Activated CD4-positive, alpha-beta T cell treated with anti-CD3 and anti-CD28 coated beads for 24 hours (primary cell): ENCODE results near the gene LLCFC1.

Experiments used
- DNase-seq, 2 donors: peaks; one replicate each; pipeline ENCODE4 v3.0.0-alpha.2; 2020; ENCODE audit warnings: low read depth in 2 of 2

LLCFC1 gene

DNA sequence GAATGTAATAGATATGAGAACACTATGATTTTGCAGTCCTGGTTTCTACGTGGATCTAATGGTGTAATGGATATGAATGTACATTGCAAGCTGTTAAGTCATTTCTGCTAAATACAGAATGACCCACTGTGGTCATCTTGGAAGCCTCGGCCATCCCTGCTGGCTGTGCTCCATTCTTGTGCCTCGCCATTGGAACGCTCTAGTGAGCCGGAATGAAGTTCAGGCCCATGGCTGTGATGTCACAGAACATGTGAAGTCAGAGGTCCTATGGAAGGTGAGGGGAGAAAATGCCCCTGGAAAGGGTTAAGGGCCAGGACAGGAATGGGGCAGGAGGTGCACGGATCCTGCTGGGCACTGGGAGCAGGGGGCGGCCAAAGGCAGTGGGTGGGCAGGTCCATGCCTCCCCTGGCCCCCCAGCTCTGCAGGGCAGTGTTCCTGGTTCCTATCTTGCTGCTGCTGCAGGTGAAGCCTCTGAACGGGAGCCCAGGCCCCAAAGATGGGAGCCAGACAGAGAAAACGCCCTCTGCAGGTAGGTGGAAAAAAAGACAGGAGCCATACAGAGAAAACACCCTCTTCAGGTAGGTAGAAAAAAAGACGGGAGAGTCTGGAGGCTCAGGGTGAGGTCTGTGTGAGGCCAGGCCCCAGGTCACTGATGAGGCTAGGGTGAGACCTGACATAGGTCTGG, at the start of gene LLCFC1:
LLCFC1 (plus strand) TSS at position 259 of the 685 bp plus-strand sequence; CDS start at position 397, 138 bp downstream.
- DNase-seq: no peak

GRCh38 chr7:142889816-142890215, 49.5 kb upstream of the LLCFC1 start:
- no peak for DNase-seq

GRCh38 chr7:142890874-142891485, 48.3 kb upstream of the LLCFC1 start:
- no peak for DNase-seq

DNA sequence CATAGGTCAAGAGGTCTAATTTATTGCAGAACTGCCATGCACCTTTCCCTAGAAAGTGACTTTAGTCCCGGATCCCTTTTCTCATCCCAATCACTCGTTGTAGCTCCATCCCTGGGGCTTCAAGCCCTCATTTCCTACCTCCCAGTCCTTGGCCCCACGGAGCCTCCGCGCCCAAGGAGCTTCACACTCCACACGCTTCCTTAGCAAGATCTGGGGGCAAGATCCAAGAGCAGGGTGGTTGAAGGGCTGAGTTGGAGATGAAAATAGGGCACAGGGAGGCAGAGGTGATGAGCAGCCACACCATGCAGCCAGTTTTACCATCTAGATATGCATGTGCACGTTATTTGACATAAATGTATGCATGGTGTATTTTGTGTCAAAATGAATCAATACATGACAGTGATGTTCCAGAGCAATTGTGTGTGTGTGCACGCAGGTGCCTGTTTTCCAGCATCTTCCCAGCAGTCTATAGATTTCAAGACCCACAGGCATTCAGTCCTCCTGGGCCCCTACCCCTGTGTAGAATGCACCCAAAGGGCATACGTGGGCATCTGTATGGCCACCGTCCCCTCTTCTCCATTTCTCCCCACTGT, 47.7 kb upstream of the LLCFC1 start:
- DNase-seq: no peak

DNA sequence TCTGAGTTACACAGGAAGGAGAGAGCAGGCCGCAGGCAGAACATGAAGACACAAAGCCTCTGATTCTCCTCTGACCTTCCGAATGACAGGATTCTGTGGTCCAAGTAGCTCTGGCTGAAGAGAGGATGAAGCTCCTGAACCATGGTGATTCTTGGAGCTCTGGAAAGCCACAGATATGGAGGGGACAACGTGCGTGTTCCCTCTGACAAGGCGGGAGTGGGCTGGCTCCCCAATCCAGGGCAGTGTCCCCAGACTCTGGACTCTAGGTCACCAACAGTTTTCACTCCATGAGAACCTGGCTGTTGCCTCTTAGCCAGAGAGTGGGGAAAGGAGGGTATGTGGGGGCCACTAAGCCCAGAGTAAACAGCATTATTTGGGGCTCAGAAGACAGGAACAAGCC, 46.3 kb upstream of the LLCFC1 start:
- DNase-seq: no peak

- no peak for DNase-seq
Measured at GRCh38 chr7:142894112-142894984, 44.9 kb upstream of the LLCFC1 start.

DNA sequence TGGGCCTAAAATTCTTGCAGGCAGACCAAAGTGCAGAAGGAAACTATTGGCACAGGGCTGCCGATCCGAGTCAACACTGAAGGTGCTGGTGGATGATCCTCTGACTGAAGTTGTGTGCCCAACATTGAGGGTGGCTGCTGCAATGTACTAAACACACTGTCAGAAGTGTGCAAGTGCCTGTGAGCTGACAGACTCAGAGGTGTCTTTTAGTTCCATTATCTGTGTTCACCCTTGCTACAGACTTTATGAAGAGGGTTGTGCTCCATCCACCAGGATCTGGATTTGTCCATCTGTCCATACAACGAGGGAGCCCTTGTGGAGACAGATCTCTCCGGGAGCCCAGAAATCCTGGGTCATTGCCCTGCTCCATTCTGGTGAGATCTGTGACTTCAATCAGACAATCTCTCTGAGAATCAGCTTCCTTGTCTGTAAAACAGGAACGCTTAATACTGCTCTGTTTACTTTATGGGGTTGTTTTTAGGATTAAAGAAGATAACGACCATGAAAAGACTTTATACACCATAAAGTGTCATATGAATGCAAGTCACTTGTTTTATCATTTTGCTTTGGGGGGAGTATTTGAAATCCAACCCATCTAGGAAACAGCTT, 44.2 kb upstream of the LLCFC1 start:
- DNase-seq: no peak

DNA sequence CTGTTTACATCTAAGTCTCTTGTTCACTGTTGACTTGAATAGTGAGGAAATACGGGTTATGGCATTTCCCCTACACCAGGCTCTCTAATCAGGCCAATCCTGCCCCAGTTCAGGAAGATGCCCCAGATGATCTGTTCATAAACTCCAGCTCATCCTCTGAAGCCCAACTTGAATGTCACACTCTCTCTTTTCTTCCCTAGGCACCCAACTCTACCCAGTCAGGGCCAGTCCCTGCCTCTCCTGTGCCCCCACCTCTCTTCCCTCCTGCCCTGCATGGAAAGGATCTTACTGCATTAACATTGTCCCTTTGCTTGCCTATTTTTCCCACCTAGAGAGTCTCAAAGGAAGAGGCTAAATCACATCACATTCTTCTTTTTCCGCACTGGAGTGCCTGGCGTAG, 43.1 kb upstream of the LLCFC1 start:
- no peak for DNase-seq

DNA sequence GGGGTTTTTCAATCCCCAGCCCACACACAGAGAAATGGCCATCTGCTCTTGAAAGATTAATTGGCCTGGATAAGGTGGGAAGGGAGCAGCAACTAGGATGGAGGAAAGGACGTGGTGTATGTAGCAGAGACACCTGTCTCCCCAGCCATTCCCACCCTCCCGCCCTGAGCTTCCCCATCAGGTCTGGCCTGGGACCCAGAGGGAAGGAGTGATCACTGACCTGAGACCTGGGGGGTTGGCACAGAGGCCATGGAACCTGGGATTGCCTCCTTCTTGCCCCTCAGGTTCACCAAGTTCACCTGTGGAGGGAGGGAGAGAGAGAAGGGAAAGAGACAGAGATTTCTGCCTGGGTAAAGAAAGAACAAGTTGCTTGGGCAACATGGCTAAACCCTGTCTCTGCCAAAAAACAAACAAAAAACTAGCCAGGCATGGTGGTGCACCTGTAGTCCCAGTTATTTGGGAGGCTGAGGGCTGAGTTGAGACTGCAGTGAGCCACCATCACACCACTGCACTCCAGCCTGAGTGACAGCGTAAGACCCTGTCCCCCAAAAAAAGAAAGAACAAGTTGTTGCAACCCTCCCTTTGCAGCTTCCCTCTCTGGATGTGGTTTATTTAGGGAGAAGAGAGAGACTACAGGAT, 42.4 kb upstream of the LLCFC1 start:
- no peak for DNase-seq

DNA sequence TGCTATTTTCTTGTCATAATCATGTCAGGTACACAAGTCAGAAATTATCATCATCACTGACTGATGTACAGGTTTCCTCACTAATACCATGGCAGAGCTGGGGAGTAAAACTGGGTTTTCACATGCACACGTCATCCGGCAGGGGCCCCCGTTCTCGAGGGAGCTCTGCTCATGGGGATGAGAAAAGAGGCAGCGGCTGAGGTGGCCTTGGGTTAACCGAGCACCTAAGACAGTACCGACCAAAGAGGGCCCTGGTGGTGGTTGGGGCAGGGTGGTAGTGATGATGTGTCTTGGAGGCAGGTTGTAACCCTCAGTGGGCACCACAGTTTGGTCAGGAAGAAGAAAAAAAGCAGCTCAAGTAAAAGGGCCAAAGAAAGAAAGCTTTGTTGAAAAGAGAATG, 41.6 kb upstream of the LLCFC1 start:
- no peak for DNase-seq

GRCh38 chr7:142898377-142899170, 40.7 kb upstream of the LLCFC1 start:
- DNase-seq: no peak

DNA sequence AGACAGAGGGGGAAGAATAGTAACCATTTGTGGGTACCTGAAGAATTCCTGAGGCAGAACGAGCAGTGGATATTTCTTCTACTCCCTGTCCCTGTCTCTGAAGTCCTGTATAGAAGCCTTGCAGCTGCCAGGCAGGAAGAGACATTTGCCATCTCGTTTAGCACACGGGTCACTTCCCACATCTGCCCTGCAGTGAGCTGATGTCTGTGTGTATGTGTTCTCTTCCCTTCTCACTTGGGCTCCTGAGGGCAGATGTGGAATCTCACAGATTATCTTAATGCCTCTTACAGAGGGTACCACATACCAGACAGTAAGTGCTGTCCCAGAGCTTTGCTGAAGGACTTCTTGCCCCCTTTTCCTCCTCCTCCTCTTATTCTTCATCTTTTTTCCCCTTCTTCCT, 39.6 kb upstream of the LLCFC1 start:
- DNase-seq: no peak

DNA sequence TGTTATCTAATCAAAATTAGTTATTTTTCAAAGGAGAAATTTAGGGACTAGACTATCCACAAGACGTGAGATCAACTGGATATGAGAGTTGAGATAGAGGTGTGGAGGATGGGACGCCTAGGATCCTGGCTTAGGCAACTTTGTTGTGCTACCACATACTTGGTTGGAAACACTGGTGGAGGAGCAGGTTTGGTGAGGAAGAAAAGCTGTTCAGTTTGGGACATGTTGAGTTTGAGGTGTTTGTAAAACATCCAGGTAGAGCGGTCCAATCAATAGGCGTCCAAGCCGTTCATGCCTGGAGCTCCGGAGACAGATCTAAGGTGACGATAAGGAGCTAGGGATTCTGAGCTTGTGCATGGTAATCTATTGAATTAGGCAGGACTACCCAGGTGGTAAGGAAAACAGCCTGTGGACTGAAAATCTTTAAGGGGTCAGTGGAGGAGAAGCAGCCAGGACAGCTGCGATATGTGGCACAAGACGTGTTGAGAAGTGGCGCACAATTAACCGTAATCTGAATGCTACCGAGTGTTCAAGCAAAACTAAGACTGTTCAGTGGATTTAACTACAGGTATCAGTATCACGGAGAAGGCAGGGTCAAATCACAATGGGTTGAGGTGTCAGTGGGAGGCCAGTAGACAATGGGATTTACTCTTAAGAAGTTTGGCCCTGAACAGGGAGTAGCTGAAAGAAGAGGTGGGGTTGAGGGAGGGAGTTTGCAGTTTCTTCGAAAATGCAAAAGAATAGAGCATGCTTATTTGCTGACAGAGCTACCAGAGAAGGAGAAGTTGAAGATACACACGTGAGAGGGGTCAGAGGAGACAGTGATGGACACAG, 37.6 kb upstream of the LLCFC1 start:
- DNase-seq: no peak

GRCh38 chr7:142904128-142904527, 35.2 kb upstream of the LLCFC1 start:
- DNase-seq: no peak

DNA sequence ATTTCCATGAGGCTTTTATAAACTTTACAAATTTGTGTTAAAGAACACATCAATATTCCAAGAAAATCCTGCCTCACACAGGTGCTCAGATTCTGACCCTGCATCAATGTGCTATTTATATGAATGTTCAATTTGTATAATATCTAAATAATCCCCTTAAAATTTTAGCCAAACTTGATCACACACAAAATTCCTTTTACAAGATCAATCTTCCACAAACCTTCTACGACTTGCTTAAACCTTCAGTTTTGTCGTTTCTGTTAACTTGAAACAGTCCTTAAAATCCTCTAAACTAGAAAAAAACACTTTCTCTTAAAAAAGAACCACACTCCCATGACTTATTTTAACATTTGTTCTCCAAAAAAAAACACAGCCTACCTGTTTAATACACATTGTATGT, 33.5 kb upstream of the LLCFC1 start:
- DNase-seq: no peak

GRCh38 chr7:142906643-142907042, 32.6 kb upstream of the LLCFC1 start:
- DNase-seq: no peak

DNA sequence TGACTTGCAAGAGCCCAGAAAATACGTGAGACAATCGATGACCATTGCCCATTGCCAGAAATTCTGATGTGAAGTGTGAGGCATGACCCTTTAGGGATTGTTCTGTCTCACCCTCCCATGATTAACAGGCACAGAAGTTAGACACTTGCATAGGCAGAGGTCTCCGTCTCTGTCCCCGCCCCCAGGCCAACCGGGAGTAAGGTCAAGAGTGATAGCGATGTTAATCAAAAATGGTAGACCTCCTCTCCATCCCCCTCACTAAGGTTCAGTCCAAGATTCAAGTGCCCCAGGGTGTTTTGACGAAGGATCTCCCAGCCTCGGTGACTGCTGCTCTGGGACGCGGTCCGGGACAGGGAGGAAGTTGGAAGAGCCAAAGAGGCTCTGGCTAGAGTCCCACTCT, 31.0 kb upstream of the LLCFC1 start:
- no peak for DNase-seq

DNA sequence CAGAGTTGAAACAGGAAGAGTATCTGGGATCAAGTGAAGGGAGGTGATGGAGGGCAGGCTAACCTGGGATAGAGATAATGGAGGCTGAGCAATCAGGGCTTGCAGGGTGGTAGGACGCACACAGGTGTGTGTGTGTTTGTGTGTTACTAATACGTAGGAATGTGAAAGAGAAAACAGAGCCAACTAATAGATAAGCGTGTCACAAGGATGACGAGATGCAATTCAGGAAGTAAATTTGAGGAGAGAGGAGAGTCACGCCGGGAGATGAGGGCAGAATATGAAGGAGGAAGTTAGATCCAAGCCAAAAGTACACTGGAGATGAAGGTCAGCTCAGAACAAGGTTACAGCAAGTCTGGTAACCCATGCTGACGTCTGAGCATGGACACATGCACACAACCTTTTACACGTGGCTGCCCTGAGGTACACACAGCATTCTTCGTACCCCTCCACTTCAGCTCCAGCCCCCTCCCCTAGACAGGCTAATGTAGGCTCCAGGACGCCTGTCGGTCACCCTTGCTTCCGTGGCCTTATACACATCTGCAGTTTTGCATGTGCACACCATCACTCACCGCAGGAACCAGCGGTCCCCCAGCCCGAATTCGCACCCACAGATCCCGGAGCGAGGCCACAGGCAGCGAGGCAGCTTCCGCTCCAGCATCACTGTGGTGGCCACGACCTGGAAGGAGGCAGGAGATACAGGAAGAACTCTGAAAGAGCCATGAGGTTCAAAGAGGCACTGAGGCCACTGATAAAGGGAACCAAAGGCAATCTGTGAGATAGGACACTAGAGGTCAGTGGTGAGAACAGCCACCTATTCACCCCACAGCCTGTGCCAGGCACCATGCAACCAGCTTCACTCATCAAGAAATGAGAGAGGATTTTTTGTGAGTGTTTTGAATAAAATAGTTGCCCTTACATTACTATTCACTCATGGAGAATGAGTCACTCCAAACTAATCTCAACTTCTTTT, 30.1 kb upstream of the LLCFC1 start:
- DNase-seq: no peak

GRCh38 chr7:142910031-142910433, 29.3 kb upstream of the LLCFC1 start:
- DNase-seq: no peak
